ENCODE measurements around the gene PLCXD3. TPM values are rescaled to one million over a fixed set of nuclear protein-coding genes. Genes with fewer than 3 reads are reported as not detected.

The PLCXD3 gene
- polyA plus RNA-seq, 1 donor (not counting 4 experiments of a cell fraction or from before 2014, with no cell fraction given), result not detected

GRCh38 chr5:41532485-41532884, 22.1 kb upstream of the PLCXD3 start:
- no peak for DNase-seq (ENCODE audit: low read depth, low spot score)
- dilution Hi-C loops (cut with MboI; ENCODE audit: extremely low pct_ligation_motif_present, low sequenced_read_pairs), result no loop called here
- H3K9me1 ChIP-seq (ENCODE audit: control insufficient read depth, extremely low read depth, insufficient read depth, low read length), result no peaks in the 10 kb centered on the region
- H3K9me3 ChIP-seq (ENCODE audit: control insufficient read depth, low read depth, low read length), result no peaks in the 10 kb centered on the region
- H3K27me3 ChIP-seq (ENCODE audit: control insufficient read depth, extremely low read depth, insufficient read depth, low read length), result no peaks in the 10 kb centered on the region
- H3K4me2 ChIP-seq (ENCODE audit: control insufficient read depth, extremely low read depth, insufficient read depth, low read depth, low read length), result no peak overlapping the region
- H3K4me1 ChIP-seq (ENCODE audit: control insufficient read depth, extremely low read depth, insufficient read depth, low read length), result no peaks in the 10 kb centered on the region
- no peaks in the 10 kb centered on the region for H3K36me3 ChIP-seq (ENCODE audit: control insufficient read depth in 2 of 2, extremely low read depth in 1 of 2, insufficient read depth in 2 of 2, low read length in 2 of 2)
- FAIRE-seq, result no peak
- TF ChIP-seq EZH2 (IDR thresholded peaks at IDR 0.05; ENCODE audit: low read length), result no peak
- TF ChIP-seq CTCF (optimal IDR thresholded peaks at IDR 0.05 in 1 of 3, IDR thresholded peaks at IDR 0.05 in 1 of 3, conservative IDR thresholded peaks at IDR 0.05 in 1 of 3; ENCODE audit: extremely low read depth in 1 of 3, insufficient read depth in 2 of 3, low read length in 3 of 3), result no peak
- no peak overlapping the region for H2AFZ ChIP-seq (ENCODE audit: control insufficient read depth, low read length)
- no peaks in the 10 kb centered on the region for H3K79me2 ChIP-seq (ENCODE audit: control insufficient read depth, insufficient read depth, low read length)
- no peak overlapping the region for H3K4me3 ChIP-seq (ENCODE audit: control insufficient read depth in 2 of 3, extremely low read depth in 1 of 3, insufficient read depth in 2 of 3, low read depth in 1 of 3, low read length in 3 of 3)
- no peak overlapping the region for H3K27ac ChIP-seq (ENCODE audit: control insufficient read depth, insufficient read depth, low read length)
- no peak overlapping the region for H3K9ac ChIP-seq (ENCODE audit: control insufficient read depth, extremely low read depth, insufficient read depth, low read length)
- no peaks in the 10 kb centered on the region for H4K20me1 ChIP-seq (ENCODE audit: control insufficient read depth, extremely low read depth, insufficient read depth, low read length)

GRCh38 chr5:41527201-41527779, 16.9 kb upstream of the PLCXD3 start:
- H3K9ac ChIP-seq (ENCODE audit: control insufficient read depth, extremely low read depth, insufficient read depth, low read length), result no peak overlapping the region
- DNase-seq (ENCODE audit: low read depth, low spot score), result no peak
- no peaks in the 10 kb centered on the region for H3K9me3 ChIP-seq (ENCODE audit: control insufficient read depth, low read depth, low read length)
- FAIRE-seq, result no peak
- H3K36me3 ChIP-seq (ENCODE audit: control insufficient read depth in 2 of 2, extremely low read depth in 1 of 2, insufficient read depth in 2 of 2, low read length in 2 of 2), result no peaks in the 10 kb centered on the region
- no peak overlapping the region for H3K4me3 ChIP-seq (ENCODE audit: control insufficient read depth in 2 of 3, extremely low read depth in 1 of 3, insufficient read depth in 2 of 3, low read depth in 1 of 3, low read length in 3 of 3)
- TF ChIP-seq CTCF (optimal IDR thresholded peaks at IDR 0.05 in 1 of 3, IDR thresholded peaks at IDR 0.05 in 1 of 3, conservative IDR thresholded peaks at IDR 0.05 in 1 of 3; ENCODE audit: extremely low read depth in 1 of 3, insufficient read depth in 2 of 3, low read length in 3 of 3) (no peak), EZH2 (IDR thresholded peaks at IDR 0.05; ENCODE audit: low read length) (no peak)
- no peaks in the 10 kb centered on the region for H3K9me1 ChIP-seq (ENCODE audit: control insufficient read depth, extremely low read depth, insufficient read depth, low read length)
- dilution Hi-C loops (cut with MboI; ENCODE audit: extremely low pct_ligation_motif_present, low sequenced_read_pairs), result no loop called here
- no peak overlapping the region for H2AFZ ChIP-seq (ENCODE audit: control insufficient read depth, low read length)
- no peaks in the 10 kb centered on the region for H3K79me2 ChIP-seq (ENCODE audit: control insufficient read depth, insufficient read depth, low read length)
- no peak overlapping the region for H3K4me2 ChIP-seq (ENCODE audit: control insufficient read depth, extremely low read depth, insufficient read depth, low read depth, low read length)
- no peak overlapping the region for H3K27ac ChIP-seq (ENCODE audit: control insufficient read depth, insufficient read depth, low read length)
- no peaks in the 10 kb centered on the region for H4K20me1 ChIP-seq (ENCODE audit: control insufficient read depth, extremely low read depth, insufficient read depth, low read length)
- no peaks in the 10 kb centered on the region for H3K4me1 ChIP-seq (ENCODE audit: control insufficient read depth, extremely low read depth, insufficient read depth, low read length)
- no peaks in the 10 kb centered on the region for H3K27me3 ChIP-seq (ENCODE audit: control insufficient read depth, extremely low read depth, insufficient read depth, low read length)
